ENCODE results near the gene PDCD6IP.

- TF ChIP-seq PBX3 (CRISPR knock-in tag; IDR thresholded peaks at IDR 0.05) (no peak), CTCF (tag by site-specific recombination; IDR thresholded peaks at IDR 0.05) (no peak), KLF1 (tag by site-specific recombination; IDR thresholded peaks at IDR 0.05) (no peak)
Measured at GRCh38 chr3:33915796-33916546, 117.5 kb downstream of the PDCD6IP start.
